ENCODE measurements around the gene DGKD. TPM values are rescaled to one million over a fixed set of nuclear protein-coding genes. Genes with fewer than 3 reads are reported as not detected.

The DGKD gene
- total and polyA plus RNA-seq, 2 donors (not counting 1 experiment from before 2014, with no cell fraction given) = 224 to 396 TPM

GRCh38 chr2:233408366-233409285, 54.3 kb downstream of the DGKD start:
- 68% methylated on average over 9 of the region's 9 CpGs for WGBS (ENCODE audit: insufficient coverage)
- Mint-ChIP-seq H3K9me3 (ENCODE audit: insufficient read depth) (no peaks in the 10 kb centered on the region), H3K27ac (peak overlapping the region; percentile 84), H3K27me3 (no peaks in the 10 kb centered on the region), H3K4me1 (peaks cover 66% of the 10 kb centered on the region), H3K4me3 (peak overlapping the region; percentile 57)
- DNase-seq = peak; percentile 41
- Histone ChIP-seq H3K4me2 (replicated peaks; ENCODE audit: low read depth, low read length, poor library complexity, severe bottlenecking) (peak overlapping the region; percentile 61), H3K27me3 (replicated peaks in 1 of 4; ENCODE audit: control extremely low read depth in 1 of 4, control insufficient read depth in 3 of 4, insufficient read depth in 4 of 4, low read length in 3 of 4) (no peaks in the 10 kb centered on the region), H3K27ac (ENCODE audit: low read length in 2 of 2) (peak overlapping the region; percentile 42 to 73), H3K9ac (ENCODE audit: low read length) (no peak overlapping the region), H3K4me1 (ENCODE audit: control insufficient read depth in 2 of 2, insufficient read depth in 2 of 2, low read length in 2 of 2) (peaks cover 40 to 49% of the 10 kb centered on the region in 2 donors), H3K79me2 (ENCODE audit: control insufficient read depth, insufficient read depth, low read length) (peaks cover 72% of the 10 kb centered on the region), H4K20me1 (ENCODE audit: control insufficient read depth, insufficient read depth, low read length, poor library complexity, severe bottlenecking) (peaks cover 14% of the 10 kb centered on the region), H2AFZ (ENCODE audit: insufficient read depth, low read depth, low read length, poor library complexity, severe bottlenecking) (no peak overlapping the region), H3K9me3 (ENCODE audit: control extremely low read depth in 1 of 3, control insufficient read depth in 2 of 3, insufficient read depth in 1 of 3, low read length in 2 of 3) (peaks cover 0 to 6% (median 5%) of the 10 kb centered on the region in 3 donors), H3K4me3 (ENCODE audit: control extremely low read depth in 1 of 5, extremely low read depth in 1 of 5, insufficient read depth in 1 of 5, low read depth in 2 of 5, low read length in 4 of 5) (no peak overlapping the region), H3K36me3 (replicated peaks in 1 of 2; ENCODE audit: control extremely low read depth in 1 of 2, control insufficient read depth in 1 of 2, extremely low read depth in 1 of 2, insufficient read depth in 2 of 2, low read length in 1 of 2) (peaks cover 18 to 47% of the 10 kb centered on the region in 2 experiments)
- TF ChIP-seq CTCF (IDR thresholded peaks at IDR 0.05) (no peak), EZH2 (IDR thresholded peaks at IDR 0.05; ENCODE audit: borderline replicate concordance, insufficient read depth, low read depth, low read length, poor library complexity, severe bottlenecking) (no peak)
- ATAC-seq (ENCODE audit: low read depth) = no peak
- CTCF ChIA-PET = interaction anchor here (10.3 to 14.2 kb wide), 2 partner anchors 12 to 33 kb away, joined by 218 to 426 read pairs; no protein-coding TSS in a partner anchor
- POLR2A ChIA-PET = interaction anchor here (0.7 to 1.4 kb wide), 3 partner anchors 8 to 13 kb away, joined by 3 to 5 read pairs (median 3); no protein-coding TSS in a partner anchor
- intact Hi-C loops (cut with micrococcal nuclease) = loop anchor here (1.0 kb wide), 1 partner anchor 11 kb away; no protein-coding TSS in a partner anchor
